Measurements from ENCODE around the gene POR. TPM values are rescaled to one million over a fixed set of nuclear protein-coding genes. Genes with fewer than 3 reads are reported as not detected.

POR gene
- total and polyA plus RNA-seq, 2 of the 13 experiments (the other 11 are each of a cell fraction or from before 2014, with no cell fraction given): 145 to 266 TPM

DNA sequence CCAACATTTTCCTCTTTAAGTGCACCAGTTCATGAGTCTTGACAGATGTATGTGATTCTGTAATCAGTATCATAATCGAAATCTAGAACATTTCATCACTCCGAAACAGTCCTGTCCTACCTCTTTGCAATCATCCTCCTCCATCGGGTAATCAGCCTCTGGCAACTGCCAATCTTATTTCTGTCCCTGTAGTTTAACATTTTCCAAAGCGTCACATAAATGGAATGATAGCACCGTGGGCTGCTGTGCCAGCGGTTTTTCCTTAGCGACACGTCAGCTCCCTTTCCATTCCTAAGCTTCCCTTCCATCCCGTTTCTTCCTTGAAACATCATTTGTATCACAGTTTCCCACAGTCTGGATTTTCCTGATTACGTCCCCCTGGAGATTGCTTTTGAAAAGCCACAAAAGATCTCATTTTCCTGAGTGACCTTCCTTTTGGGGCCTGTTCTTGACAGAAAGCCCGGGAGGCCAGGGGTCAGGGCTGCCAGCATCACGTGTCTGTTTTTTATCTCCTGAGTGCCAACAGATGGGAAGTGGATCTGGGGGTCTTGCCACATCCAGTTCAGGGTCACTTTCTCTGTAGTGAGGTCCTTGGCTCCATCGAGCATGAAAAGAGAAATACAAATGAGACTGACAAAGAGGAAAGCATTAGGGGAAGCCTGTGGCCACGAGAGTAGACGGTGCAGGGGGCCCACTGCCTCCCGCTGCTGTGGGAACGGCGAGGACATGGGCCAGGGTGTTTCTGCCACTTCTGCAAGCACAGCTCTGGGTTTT, 47.8 kb downstream of the POR start (continued):
- TF ChIP-seq, protein P1, sequence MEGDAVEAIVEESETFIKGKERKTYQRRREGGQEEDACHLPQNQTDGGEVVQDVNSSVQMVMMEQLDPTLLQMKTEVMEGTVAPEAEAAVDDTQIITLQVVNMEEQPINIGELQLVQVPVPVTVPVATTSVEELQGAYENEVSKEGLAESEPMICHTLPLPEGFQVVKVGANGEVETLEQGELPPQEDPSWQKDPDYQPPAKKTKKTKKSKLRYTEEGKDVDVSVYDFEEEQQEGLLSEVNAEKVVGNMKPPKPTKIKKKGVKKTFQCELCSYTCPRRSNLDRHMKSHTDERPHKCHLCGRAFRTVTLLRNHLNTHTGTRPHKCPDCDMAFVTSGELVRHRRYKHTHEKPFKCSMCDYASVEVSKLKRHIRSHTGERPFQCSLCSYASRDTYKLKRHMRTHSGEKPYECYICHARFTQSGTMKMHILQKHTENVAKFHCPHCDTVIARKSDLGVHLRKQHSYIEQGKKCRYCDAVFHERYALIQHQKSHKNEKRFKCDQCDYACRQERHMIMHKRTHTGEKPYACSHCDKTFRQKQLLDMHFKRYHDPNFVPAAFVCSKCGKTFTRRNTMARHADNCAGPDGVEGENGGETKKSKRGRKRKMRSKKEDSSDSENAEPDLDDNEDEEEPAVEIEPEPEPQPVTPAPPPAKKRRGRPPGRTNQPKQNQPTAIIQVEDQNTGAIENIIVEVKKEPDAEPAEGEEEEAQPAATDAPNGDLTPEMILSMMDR (CRISPR knock-in tag; IDR thresholded peaks at IDR 0.05): no peak
- no peak; the same call in 1 of the 2 replicates for TF ChIP-seq ZFY (CRISPR knock-in tag; IDR thresholded peaks at IDR 0.05)
- TF ChIP-seq KMT2A (CRISPR knock-in tag; IDR thresholded peaks at IDR 0.05): no peak
- TF ChIP-seq SATB2 (CRISPR knock-in tag; IDR thresholded peaks at IDR 0.05): no peak
- no peak for TF ChIP-seq CAMTA2 (CRISPR knock-in tag; IDR thresholded peaks at IDR 0.05; ENCODE audit: borderline replicate concordance)
- no peak for TF ChIP-seq RFX5 (IDR thresholded peaks at IDR 0.05; ENCODE audit: low read depth, low read length)
- TF ChIP-seq ZC3H4 (CRISPR knock-in tag; IDR thresholded peaks at IDR 0.05; ENCODE audit: borderline replicate concordance): no peak
- TF ChIP-seq ZNF570 (CRISPR knock-in tag; IDR thresholded peaks at IDR 0.05; ENCODE audit: borderline replicate concordance): no peak
- TF ChIP-seq FOXP1 (IDR thresholded peaks at IDR 0.05): no peak
- peak; percentile 27; the same call in 1 of the 2 replicates for TF ChIP-seq FOXP1 (CRISPR knock-in tag; IDR thresholded peaks at IDR 0.05)
- peak; percentile 28 for TF ChIP-seq ZBTB38 (CRISPR knock-in tag; IDR thresholded peaks at IDR 0.05)
- TF ChIP-seq, protein P2, sequence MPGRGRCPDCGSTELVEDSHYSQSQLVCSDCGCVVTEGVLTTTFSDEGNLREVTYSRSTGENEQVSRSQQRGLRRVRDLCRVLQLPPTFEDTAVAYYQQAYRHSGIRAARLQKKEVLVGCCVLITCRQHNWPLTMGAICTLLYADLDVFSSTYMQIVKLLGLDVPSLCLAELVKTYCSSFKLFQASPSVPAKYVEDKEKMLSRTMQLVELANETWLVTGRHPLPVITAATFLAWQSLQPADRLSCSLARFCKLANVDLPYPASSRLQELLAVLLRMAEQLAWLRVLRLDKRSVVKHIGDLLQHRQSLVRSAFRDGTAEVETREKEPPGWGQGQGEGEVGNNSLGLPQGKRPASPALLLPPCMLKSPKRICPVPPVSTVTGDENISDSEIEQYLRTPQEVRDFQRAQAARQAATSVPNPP (CRISPR knock-in tag; IDR thresholded peaks at IDR 0.05): 0 out of 2 replicates have a peak, but pooled peaks have one; percentile 37
- TF ChIP-seq, protein P3, sequence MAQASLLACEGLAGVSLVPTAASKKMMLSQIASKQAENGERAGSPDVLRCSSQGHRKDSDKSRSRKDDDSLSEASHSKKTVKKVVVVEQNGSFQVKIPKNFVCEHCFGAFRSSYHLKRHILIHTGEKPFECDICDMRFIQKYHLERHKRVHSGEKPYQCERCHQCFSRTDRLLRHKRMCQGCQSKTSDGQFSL (CRISPR knock-in tag; IDR thresholded peaks at IDR 0.05): no peak
- peak; percentile 74; the same call in 1 of the 2 replicates for TF ChIP-seq ZSCAN9 (CRISPR knock-in tag; IDR thresholded peaks at IDR 0.05; ENCODE audit: borderline replicate concordance)
- no peak for TF ChIP-seq ZMYM2 (CRISPR knock-in tag; IDR thresholded peaks at IDR 0.05)
- peak; percentile 80 for TF ChIP-seq ISL2 (CRISPR knock-in tag; IDR thresholded peaks at IDR 0.05)
- no peak for TF ChIP-seq HOXD1 (CRISPR knock-in tag; IDR thresholded peaks at IDR 0.05)
- no peak for TF ChIP-seq TAF1 (CRISPR knock-in tag; IDR thresholded peaks at IDR 0.05)
- TF ChIP-seq, protein P4, sequence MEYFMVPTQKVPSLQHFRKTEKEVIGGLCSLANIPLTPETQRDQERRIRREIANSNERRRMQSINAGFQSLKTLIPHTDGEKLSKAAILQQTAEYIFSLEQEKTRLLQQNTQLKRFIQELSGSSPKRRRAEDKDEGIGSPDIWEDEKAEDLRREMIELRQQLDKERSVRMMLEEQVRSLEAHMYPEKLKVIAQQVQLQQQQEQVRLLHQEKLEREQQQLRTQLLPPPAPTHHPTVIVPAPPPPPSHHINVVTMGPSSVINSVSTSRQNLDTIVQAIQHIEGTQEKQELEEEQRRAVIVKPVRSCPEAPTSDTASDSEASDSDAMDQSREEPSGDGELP (IDR thresholded peaks at IDR 0.05; ENCODE audit: borderline replicate concordance, low read depth): peak; percentile 69; the same call in 1 of the 2 replicates
- TF ChIP-seq IRX3 (CRISPR knock-in tag; IDR thresholded peaks at IDR 0.05; ENCODE audit: borderline replicate concordance, low read depth): no peak
- no peak for TF ChIP-seq JUN (CRISPR knock-in tag; IDR thresholded peaks at IDR 0.05)
- no peak for TF ChIP-seq MAFK (conservative IDR thresholded peaks at IDR 0.05 in 1 of 2, IDR thresholded peaks at IDR 0.05 in 1 of 2; ENCODE audit: low read length in 2 of 2)
- no peak for TF ChIP-seq KDM4B (CRISPR knock-in tag; IDR thresholded peaks at IDR 0.05)
- TF ChIP-seq DNMT3B (CRISPR knock-in tag; conservative IDR thresholded peaks at IDR 0.05): no peak
- TF ChIP-seq ZNF569 (CRISPR knock-in tag; IDR thresholded peaks at IDR 0.05; ENCODE audit: borderline replicate concordance): no peak
- TF ChIP-seq, protein P5, sequence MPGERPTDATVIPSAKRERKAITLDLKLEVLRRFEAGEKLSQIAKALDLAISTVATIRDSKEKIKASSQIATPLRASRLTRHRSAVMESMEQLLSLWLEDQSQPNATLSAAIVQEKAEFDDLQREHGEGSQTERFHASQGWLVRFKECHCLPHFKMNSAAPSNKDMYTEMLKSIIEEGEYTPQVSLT (CRISPR knock-in tag; IDR thresholded peaks at IDR 0.05; ENCODE audit: borderline replicate concordance, low read depth): no peak
- no peak for TF ChIP-seq ZNF510 (CRISPR knock-in tag; IDR thresholded peaks at IDR 0.05; ENCODE audit: low read depth)
- no peak for TF ChIP-seq HNRNPL (IDR thresholded peaks at IDR 0.05; ENCODE audit: low read depth, low read length)
